HepG2 (cell line): ENCODE measurements around the gene MBD3L2. TPM values are rescaled to one million over a fixed set of nuclear protein-coding genes. Genes with fewer than 3 reads are reported as not detected.

Source experiments
- BCL3 ChIP-seq: sonication (generic); formaldehyde crosslinking; IDR thresholded peaks from 2 replicates; pipeline ENCODE4 v1.5.1; 2020; ENCODE audit warnings: mild to moderate bottlenecking, missing genetic modification reagents, moderate library complexity
- CENPBD1 ChIP-seq: sonication (generic); formaldehyde crosslinking; IDR thresholded peaks from 2 replicates; pipeline ENCODE4 v1.8.0; 2022; ENCODE audit warnings: missing genetic modification reagents, low read depth, mild to moderate bottlenecking, borderline replicate concordance
- HNF4G ChIP-seq, 2 experiments: sonication (generic) in 1 of 2; formaldehyde crosslinking in 1 of 2; IDR thresholded peaks; 2 replicates each; pipeline versions ENCODE4 v1.4.0 to v1.6.1; 2011 to 2020; ENCODE audit warnings: borderline replicate concordance in 2 of 2, low read depth in 2 of 2, mild to moderate bottlenecking in 2 of 2, low read length in 1 of 2, missing genetic modification reagents in 1 of 2, moderate library complexity in 1 of 2
- IRX3 ChIP-seq: sonication (generic); formaldehyde crosslinking; IDR thresholded peaks from 2 replicates; pipeline ENCODE4 v1.8.1; 2023; ENCODE audit warnings: mild to moderate bottlenecking, low read depth, missing genetic modification reagents, borderline replicate concordance
- KDM5B ChIP-seq: sonication (generic); formaldehyde crosslinking; IDR thresholded peaks from 2 replicates; pipeline ENCODE4 v1.4.0; 2020; ENCODE audit warnings: missing genetic modification reagents, mild to moderate bottlenecking, borderline replicate concordance
- KLF6 ChIP-seq: IDR thresholded peaks from 2 replicates; pipeline ENCODE4 v1.8.0; 2016; ENCODE audit warnings: missing biosample characterization, missing genetic modification reagents
- NFIB ChIP-seq: sonication (generic); formaldehyde crosslinking; IDR thresholded peaks from 2 replicates; pipeline ENCODE4 v1.9.0; 2021; ENCODE audit warnings: missing genetic modification reagents, mild to moderate bottlenecking, borderline replicate concordance
- PAF1 ChIP-seq: IDR thresholded peaks from 2 replicates; pipeline ENCODE4 v1.6.1; 2016; ENCODE audit warnings: missing genetic modification reagents, missing compliant biosample characterization
- PBX2 ChIP-seq: IDR thresholded peaks from 2 replicates; pipeline ENCODE4 v1.6.1; 2016; ENCODE audit warnings: control low read depth
- RNF219 ChIP-seq: sonication (generic); formaldehyde crosslinking; IDR thresholded peaks from 2 replicates; pipeline ENCODE4 v1.5.0; 2020; ENCODE audit warnings: mild to moderate bottlenecking, missing genetic modification reagents
- RORA ChIP-seq: sonication (generic); formaldehyde crosslinking; IDR thresholded peaks from 2 replicates; pipeline ENCODE4 v1.5.0; 2020; ENCODE audit warnings: mild to moderate bottlenecking, missing genetic modification reagents, moderate library complexity
- ZBTB38 ChIP-seq: sonication (generic); formaldehyde crosslinking; IDR thresholded peaks from 2 replicates; pipeline ENCODE4 v1.5.1; 2020; ENCODE audit warnings: mild to moderate bottlenecking, missing genetic modification reagents
- ZNF343 ChIP-seq: sonication (generic); formaldehyde crosslinking; IDR thresholded peaks from 2 replicates; pipeline ENCODE4 v1.4.0; 2020; ENCODE audit warnings: mild to moderate bottlenecking, missing genetic modification reagents
- ZNF629 ChIP-seq: sonication (generic); formaldehyde crosslinking; conservative IDR thresholded peaks from 2 replicates; pipeline ENCODE4 v1.5.0; 2020; ENCODE audit warnings: missing genetic modification reagents
- ZNF747 ChIP-seq: sonication (generic); formaldehyde crosslinking; IDR thresholded peaks from 2 replicates; pipeline ENCODE4 v1.8.1; 2023; ENCODE audit warnings: missing genetic modification reagents, mild to moderate bottlenecking, borderline replicate concordance
- ZNF841 ChIP-seq: sonication (generic); formaldehyde crosslinking; IDR thresholded peaks from 2 replicates; pipeline ENCODE4 v1.8.1; 2023; ENCODE audit warnings: missing genetic modification reagents, borderline replicate concordance
- ZZZ3 ChIP-seq: sonication (generic); formaldehyde crosslinking; IDR thresholded peaks from 2 replicates; pipeline ENCODE4 v1.4.0; 2020; ENCODE audit warnings: missing genetic modification reagents, mild to moderate bottlenecking, borderline replicate concordance
- polyA plus RNA-seq, 8 experiments: library from polyadenylated mRNA; depleted of rRNA in 3 of 8; stranded (reverse) in 7 of 8; unstranded in 1 of 8; fragments of >200 nt; fragmentation: Illumina TruSeq in 4 of 8; extraction: Trizol in 4 of 8; gene quantifications; 2 replicates each; pipeline versions ENCODE4 v1.2.1 to v1.2.3, GENCODE V29; 2011 to 2016; ENCODE audit warnings: low read depth in 4 of 8, missing spikeins in 1 of 8, mixed read lengths in 1 of 8; ENCODE audit not compliant: insufficient read depth in 1 of 8
- total RNA-seq, 5 experiments: library from RNA; depleted of rRNA; stranded (reverse); fragments of >200 nt; fragmentation: Illumina TruSeq; extraction: Trizol; gene quantifications; 2 replicates each; pipeline ENCODE4 v1.2.3, GENCODE V29; 2016; ENCODE audit warnings: low read depth in 1 of 5

Gene MBD3L2
- total and polyA plus RNA-seq, 2 of the 13 experiments (the other 11 are each of a cell fraction or from before 2014, with no cell fraction given): not detected

- TF ChIP-seq ZNF747 (CRISPR knock-in tag): 0 out of 2 replicates have a peak, but pooled peaks have one; percentile 72
- TF ChIP-seq HNF4G (IDR thresholded peaks at IDR 0.05; ENCODE audit: borderline replicate concordance, low read depth, low read length): peak; percentile 82
- no peak for TF ChIP-seq HNF4G (CRISPR knock-in tag; IDR thresholded peaks at IDR 0.05; ENCODE audit: borderline replicate concordance, low read depth)
- no peak for TF ChIP-seq ZNF841 (CRISPR knock-in tag)
- TF ChIP-seq ZNF343 (CRISPR knock-in tag): no peak
- TF ChIP-seq KDM5B (CRISPR knock-in tag): peak; percentile 71
- TF ChIP-seq BCL3 (CRISPR knock-in tag): no peak
- TF ChIP-seq CENPBD1 (CRISPR knock-in tag): no peak
- no peak for TF ChIP-seq RORA (CRISPR knock-in tag)
- TF ChIP-seq ZNF629 (CRISPR knock-in tag): no peak
- TF ChIP-seq IRX3 (CRISPR knock-in tag): no peak
- peak; percentile 29; the same call in 1 of the 2 replicates for TF ChIP-seq ZBTB38 (CRISPR knock-in tag)
- TF ChIP-seq ZZZ3 (CRISPR knock-in tag): no peak; the same call in 1 of the 2 replicates
- TF ChIP-seq RNF219 (CRISPR knock-in tag): no peak
- no peak for TF ChIP-seq PAF1 (CRISPR knock-in tag)
- TF ChIP-seq PBX2: no peak
- TF ChIP-seq NFIB (CRISPR knock-in tag): no peak
- TF ChIP-seq KLF6 (CRISPR knock-in tag): no peak
Measured at GRCh38 chr19:7098701-7099596, 49.8 kb downstream of the MBD3L2 start (continued).
